Activated T-cell treated with anti-CD3 and anti-CD28 coated beads, Interleukin-2, amount 50 U/mL, for 24 hours (primary cell): ENCODE data around the gene NCR3LG1.

Experiments used
- DNase-seq: peaks from one replicate; pipeline ENCODE4 v3.0.0-alpha.2; 2020
- H3K27ac Mint-ChIP-seq: 2 replicates; pipeline ENCODE4 v1.8.0; 2020; ENCODE audit warnings: mild to moderate bottlenecking, mixed read lengths
- H3K27me3 Mint-ChIP-seq: 2 replicates; pipeline ENCODE4 v1.8.0; 2020; ENCODE audit warnings: mixed read lengths
- H3K36me3 Mint-ChIP-seq: 2 replicates; pipeline ENCODE4 v1.8.0; 2020; ENCODE audit warnings: low read depth, mixed read lengths
- H3K4me1 Mint-ChIP-seq: 2 replicates; pipeline ENCODE4 v1.8.0; 2020; ENCODE audit warnings: low read depth, mixed read lengths
- H3K4me3 Mint-ChIP-seq: 2 replicates; pipeline ENCODE4 v1.8.0; 2020; ENCODE audit warnings: mild to moderate bottlenecking, moderate library complexity, mixed read lengths
- H3K9me3 Mint-ChIP-seq: 2 replicates; pipeline ENCODE4 v1.8.0; 2020; ENCODE audit warnings: mixed read lengths

NCR3LG1 gene

GRCh38 chr11:17384002-17384511 is 32.5 kb downstream of the NCR3LG1 start:
- Mint-ChIP-seq H3K4me1 (peaks cover 3% of the 10 kb centered on the region), H3K9me3 (no peaks in the 10 kb centered on the region), H3K27me3 (peaks cover 8% of the 10 kb centered on the region), H3K27ac (no peak overlapping the region), H3K4me3 (no peak overlapping the region), H3K36me3 (no peaks in the 10 kb centered on the region)
- DNase-seq, result peak; percentile 83

- H3K4me3 Mint-ChIP-seq, result no peak overlapping the region
- H3K9me3 Mint-ChIP-seq, result no peaks in the 10 kb centered on the region
Measured at GRCh38 chr11:17385492-17385891, 33.9 kb downstream of the NCR3LG1 start.

GRCh38 chr11:17385926-17386325 is 34.3 kb downstream of the NCR3LG1 start:
- H3K4me3 Mint-ChIP-seq, result no peak overlapping the region
- no peaks in the 10 kb centered on the region for H3K9me3 Mint-ChIP-seq
- no peak for DNase-seq
- H3K36me3 Mint-ChIP-seq, result no peaks in the 10 kb centered on the region
- H3K27ac Mint-ChIP-seq, result no peak overlapping the region
- peaks cover 5% of the 10 kb centered on the region for H3K4me1 Mint-ChIP-seq
- H3K27me3 Mint-ChIP-seq, result peaks cover 8% of the 10 kb centered on the region

More at GRCh38 chr11:17385492-17385891, 33.9 kb downstream of the NCR3LG1 start:
- H3K27me3 Mint-ChIP-seq, result peaks cover 8% of the 10 kb centered on the region
- peaks cover 5% of the 10 kb centered on the region for H3K4me1 Mint-ChIP-seq
- no peak for DNase-seq
- no peaks in the 10 kb centered on the region for H3K36me3 Mint-ChIP-seq
- no peak overlapping the region for H3K27ac Mint-ChIP-seq

GRCh38 chr11:17386331-17387084 is 34.9 kb downstream of the NCR3LG1 start:
- Mint-ChIP-seq H3K4me3 (no peak overlapping the region), H3K27ac (no peak overlapping the region), H3K9me3 (no peaks in the 10 kb centered on the region), H3K4me1 (peaks cover 5% of the 10 kb centered on the region), H3K27me3 (peaks cover 8% of the 10 kb centered on the region), H3K36me3 (no peaks in the 10 kb centered on the region)
- DNase-seq, result peak; percentile 60

GRCh38 chr11:17387254-17387653 is 35.7 kb downstream of the NCR3LG1 start:
- Mint-ChIP-seq H3K36me3 (no peaks in the 10 kb centered on the region), H3K27ac (no peak overlapping the region), H3K9me3 (no peaks in the 10 kb centered on the region), H3K27me3 (peaks cover 8% of the 10 kb centered on the region), H3K4me1 (peaks cover 5% of the 10 kb centered on the region), H3K4me3 (no peak overlapping the region)
- DNase-seq, result no peak

GRCh38 chr11:17387811-17388210 is 36.2 kb downstream of the NCR3LG1 start:
- Mint-ChIP-seq H3K27ac (no peak overlapping the region), H3K4me1 (peaks cover 5% of the 10 kb centered on the region), H3K36me3 (no peaks in the 10 kb centered on the region), H3K4me3 (no peak overlapping the region), H3K27me3 (peaks cover 8% of the 10 kb centered on the region), H3K9me3 (no peaks in the 10 kb centered on the region)
- no peak for DNase-seq

- H3K9me3 Mint-ChIP-seq, result no peaks in the 10 kb centered on the region
- H3K4me1 Mint-ChIP-seq, result peaks cover 5% of the 10 kb centered on the region
- peak within 1 kb of the TSS; percentile 73 for H3K4me3 Mint-ChIP-seq
- peaks cover 8% of the 10 kb centered on the region for H3K27me3 Mint-ChIP-seq
- no peak for DNase-seq
- no peaks in the 10 kb centered on the region for H3K36me3 Mint-ChIP-seq
- H3K27ac Mint-ChIP-seq, result no peak within 1 kb of the TSS
Measured at GRCh38 chr11:17388609-17389210, 37.1 kb downstream of the NCR3LG1 start, which contains the start of gene KCNJ11. Gene KCNJ11, minus strand, starts transcription at chr11:17388659. Its CDS starts 568 bp downstream, at chr11:17388091.

GRCh38 chr11:17389211-17389956 is 37.8 kb downstream of the NCR3LG1 start:
- Mint-ChIP-seq H3K4me3 (peak overlapping the region; percentile 73), H3K27ac (no peak overlapping the region), H3K9me3 (no peaks in the 10 kb centered on the region), H3K4me1 (peaks cover 5% of the 10 kb centered on the region), H3K36me3 (no peaks in the 10 kb centered on the region), H3K27me3 (peaks cover 8% of the 10 kb centered on the region)
- DNase-seq, result peak; percentile 89

- no peak overlapping the region for H3K27ac Mint-ChIP-seq
- no peaks in the 10 kb centered on the region for H3K9me3 Mint-ChIP-seq
- H3K27me3 Mint-ChIP-seq, result peaks cover 8% of the 10 kb centered on the region
- peak overlapping the region; percentile 50 for H3K4me3 Mint-ChIP-seq
- no peaks in the 10 kb centered on the region for H3K36me3 Mint-ChIP-seq
- peaks cover 5% of the 10 kb centered on the region for H3K4me1 Mint-ChIP-seq
- DNase-seq, result no peak
Measured at GRCh38 chr11:17389957-17390649, 38.5 kb downstream of the NCR3LG1 start.

GRCh38 chr11:17391493-17392355 is 40.1 kb downstream of the NCR3LG1 start:
- Mint-ChIP-seq H3K9me3 (no peaks in the 10 kb centered on the region), H3K27me3 (peaks cover 8% of the 10 kb centered on the region), H3K27ac (no peak overlapping the region), H3K4me1 (peaks cover 5% of the 10 kb centered on the region), H3K36me3 (no peaks in the 10 kb centered on the region), H3K4me3 (no peak overlapping the region)
- DNase-seq, result no peak

GRCh38 chr11:17392872-17393271 is 41.3 kb downstream of the NCR3LG1 start:
- no peak overlapping the region for H3K4me3 Mint-ChIP-seq
- no peak overlapping the region for H3K27ac Mint-ChIP-seq
- no peaks in the 10 kb centered on the region for H3K36me3 Mint-ChIP-seq
- H3K27me3 Mint-ChIP-seq, result no peaks in the 10 kb centered on the region
- peaks cover 5% of the 10 kb centered on the region for H3K4me1 Mint-ChIP-seq
- no peak for DNase-seq
- no peaks in the 10 kb centered on the region for H3K9me3 Mint-ChIP-seq

GRCh38 chr11:17393472-17393871 is 41.9 kb downstream of the NCR3LG1 start:
- Mint-ChIP-seq H3K4me1 (peaks cover 4% of the 10 kb centered on the region), H3K9me3 (no peaks in the 10 kb centered on the region), H3K27ac (no peak overlapping the region), H3K27me3 (no peaks in the 10 kb centered on the region), H3K4me3 (no peak overlapping the region), H3K36me3 (no peaks in the 10 kb centered on the region)
- DNase-seq, result no peak

GRCh38 chr11:17394743-17395390 is 43.3 kb downstream of the NCR3LG1 start:
- H3K36me3 Mint-ChIP-seq, result no peaks in the 10 kb centered on the region
- no peak overlapping the region for H3K4me3 Mint-ChIP-seq
- no peaks in the 10 kb centered on the region for H3K27me3 Mint-ChIP-seq
- no peak overlapping the region for H3K27ac Mint-ChIP-seq
- H3K9me3 Mint-ChIP-seq, result no peaks in the 10 kb centered on the region
- no peak for DNase-seq
- no peaks in the 10 kb centered on the region for H3K4me1 Mint-ChIP-seq
